SKM-1 (cell line): ENCODE measurements around the gene MYO1E.

Source experiments
- DNase-seq: peaks from one replicate; lab custom pipeline; 2025; ENCODE audit not compliant: unreplicated experiment; lab: John Stamatoyannopoulos, UW

MYO1E gene

DNA sequence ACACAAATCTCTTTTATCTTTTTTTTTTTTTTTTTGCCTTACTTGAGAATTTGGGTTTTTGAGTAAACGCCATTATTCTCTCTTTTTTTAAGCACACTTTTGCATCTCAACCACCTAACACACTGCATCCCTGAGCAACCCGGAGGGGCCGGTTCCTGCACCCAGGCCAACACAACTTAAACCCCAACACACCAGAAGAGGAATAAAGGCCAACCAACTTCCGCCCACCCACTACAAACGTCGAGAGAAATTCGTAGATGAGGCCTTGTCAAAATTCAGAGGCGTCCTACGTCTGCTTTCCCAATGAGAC lies 268.1 kb downstream of the MYO1E start:
- DNase-seq, result no peak

DNA sequence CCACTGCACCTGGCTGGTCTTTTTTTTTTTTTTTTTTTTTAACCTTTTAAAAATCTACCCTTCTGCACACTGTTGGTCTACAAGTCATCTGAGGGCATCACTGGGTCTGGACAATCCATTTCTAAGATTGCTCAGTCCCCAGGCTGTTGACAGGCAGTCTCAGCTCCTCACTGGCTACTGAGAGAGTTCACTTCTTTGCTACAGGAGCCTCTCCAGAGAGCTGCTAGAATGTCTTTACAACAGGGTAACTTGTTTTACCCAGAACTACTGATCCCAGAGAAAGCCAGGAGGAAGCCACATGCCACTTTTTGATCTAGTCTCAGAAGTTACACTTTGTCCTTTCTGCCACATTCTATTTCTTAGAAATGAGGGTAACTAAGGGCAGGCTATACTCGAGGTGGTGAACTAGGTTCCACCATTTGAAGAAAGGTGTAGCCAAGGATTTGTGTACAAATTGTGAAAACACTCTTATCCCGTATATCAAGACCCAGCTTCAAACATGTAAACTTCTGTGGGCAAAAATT lies 273.4 kb downstream of the MYO1E start:
- no peak for DNase-seq

DNA sequence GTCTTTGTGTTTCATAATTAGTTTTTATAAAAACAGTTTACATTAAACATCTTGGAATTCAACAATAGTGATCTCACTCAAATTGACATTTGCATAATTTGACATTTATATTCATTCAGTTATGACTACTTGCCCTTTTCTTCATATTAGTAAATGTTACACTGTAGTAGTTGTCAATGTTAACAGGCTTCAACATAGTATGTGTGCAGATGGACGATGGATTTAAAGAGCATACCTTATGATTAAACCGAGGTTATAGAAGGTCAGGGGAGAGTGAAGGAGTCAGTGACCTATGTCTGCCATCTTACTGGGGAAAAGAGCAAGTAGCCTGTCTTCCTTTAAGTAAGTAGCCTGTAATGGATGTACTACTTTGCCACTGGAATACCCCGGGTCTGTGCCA lies 276.2 kb downstream of the MYO1E start:
- DNase-seq, result no peak

DNA sequence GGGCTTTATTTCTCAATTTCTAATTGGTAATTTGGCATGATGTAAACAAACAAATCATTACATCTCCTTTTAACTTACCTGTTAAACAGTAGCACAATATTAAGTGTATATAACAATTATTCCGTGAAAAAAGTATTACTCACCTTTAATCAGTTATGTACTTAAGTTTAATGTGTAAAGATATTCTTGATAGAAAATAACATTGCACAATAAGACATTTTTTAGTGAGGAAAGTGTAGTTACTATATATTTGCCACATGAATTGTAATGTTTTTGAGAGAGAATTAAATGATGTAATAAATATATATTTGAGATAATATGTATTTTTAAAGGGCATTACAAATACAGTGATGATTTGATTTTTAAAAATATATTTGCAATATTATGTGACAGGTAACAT lies 278.6 kb downstream of the MYO1E start:
- DNase-seq, result no peak

DNA sequence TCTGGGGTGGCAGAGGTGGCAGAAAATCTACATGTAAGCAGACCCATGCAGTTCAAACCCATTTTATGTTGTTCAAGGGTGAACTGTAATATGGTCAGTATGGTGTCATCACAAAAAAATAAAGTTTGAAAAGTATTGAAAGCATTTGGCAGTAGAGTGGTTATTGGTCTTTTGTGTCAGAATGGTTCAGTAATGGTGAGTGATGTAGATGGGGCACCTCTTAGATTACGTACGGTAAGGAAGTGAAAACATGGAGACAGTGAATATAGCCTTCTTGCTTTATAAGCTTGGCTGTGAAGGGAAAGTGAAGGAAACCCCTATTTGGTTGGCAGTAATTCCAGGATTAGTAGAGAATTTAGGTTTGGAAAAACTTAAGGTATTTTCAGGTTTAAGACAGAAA lies 284.9 kb downstream of the MYO1E start:
- no peak for DNase-seq
